Fibroblast of skin of right biceps (primary cell): ENCODE results near the gene MACIR.
A peak's percentile ranks its signal among the peaks of the same experiment; 100 is the strongest.

Experiments
- DNase-seq: peaks from one replicate; pipeline ENCODE4 v3.0.0-alpha.2; 2013

MACIR gene

GRCh38 chr5:103247118-103247517 is 11.4 kb upstream of the MACIR start:
- DNase-seq = no peak

GRCh38 chr5:103249068-103249467 is 9.5 kb upstream of the MACIR start:
- DNase-seq = no peak

- DNase-seq = peak; percentile 30
These were observed 3.6 kb upstream of the MACIR start for GRCh38 chr5:103254921-103255320.

GRCh38 chr5:103255691-103256090 is 2.9 kb upstream of the MACIR start:
- no peak for DNase-seq

GRCh38 chr5:103256178-103256577 is 2.4 kb upstream of the MACIR start:
- no peak for DNase-seq

- peak; percentile 42 for DNase-seq
These were observed 568 bp downstream of the MACIR start for GRCh38 chr5:103258957-103259704.

GRCh38 chr5:103259705-103260355 is 1.3 kb downstream of the MACIR start:
- DNase-seq = peak; percentile 42

GRCh38 chr5:103260951-103261350 is 2.4 kb downstream of the MACIR start:
- DNase-seq = no peak

- DNase-seq = peak; percentile 5
These were observed 3.9 kb downstream of the MACIR start for GRCh38 chr5:103262422-103262871.

GRCh38 chr5:103263054-103263453 is 4.5 kb downstream of the MACIR start:
- no peak for DNase-seq

GRCh38 chr5:103264508-103264907 is 5.9 kb downstream of the MACIR start:
- DNase-seq = no peak

GRCh38 chr5:103270581-103270980 is 12.0 kb downstream of the MACIR start:
- no peak for DNase-seq

GRCh38 chr5:103271570-103272289 is 13.2 kb downstream of the MACIR start:
- no peak for DNase-seq

- DNase-seq = peak; percentile 12
These were observed 13.8 kb downstream of the MACIR start for GRCh38 chr5:103272377-103272776.

- no peak for DNase-seq
These were observed 15.4 kb downstream of the MACIR start for GRCh38 chr5:103273952-103274351.

GRCh38 chr5:103275851-103276250 is 17.3 kb downstream of the MACIR start:
- DNase-seq = no peak

GRCh38 chr5:103280967-103281366 is 22.4 kb downstream of the MACIR start:
- DNase-seq = no peak

- no peak for DNase-seq
These were observed 24.6 kb downstream of the MACIR start for GRCh38 chr5:103283120-103283519.

GRCh38 chr5:103283869-103284268 is 25.3 kb downstream of the MACIR start:
- no peak for DNase-seq

- no peak for DNase-seq
These were observed 28.1 kb downstream of the MACIR start for GRCh38 chr5:103286622-103287021.

- no peak for DNase-seq
These were observed 30.5 kb downstream of the MACIR start for GRCh38 chr5:103289024-103289423.

GRCh38 chr5:103290846-103291245 is 32.3 kb downstream of the MACIR start:
- no peak for DNase-seq

GRCh38 chr5:103291606-103292005 is 33.0 kb downstream of the MACIR start:
- DNase-seq = no peak

GRCh38 chr5:103293099-103293498 is 34.5 kb downstream of the MACIR start:
- DNase-seq = no peak
